ENCODE measurements around the gene ARHGEF7. TPM values are rescaled to one million over a fixed set of nuclear protein-coding genes. Genes with fewer than 3 reads are reported as not detected.

ARHGEF7 gene
- total RNA-seq, 1 experiment from 2014 or later = 46.2 TPM

GRCh38 chr13:111275382-111275781 is 160.3 kb downstream of the ARHGEF7 start:
- no peak for ATAC-seq
- ChIA-PET CTCF (no interaction called here), RAD21 (ENCODE audit: low non-redundant PET in 1 of 2, low total read pairs in 2 of 2, uncharacterized antibody in 2 of 2, unreplicated experiment in 2 of 2) (no interaction called here), POLR2A (no interaction called here)
- H3K9me2 ChIP-seq (ENCODE audit: insufficient read depth) = no peaks in the 10 kb centered on the region
- intact Hi-C loops (cut with micrococcal nuclease) = no loop called here
- H3K27ac ChIP-seq (ENCODE audit: low read depth, low read length) = no peak overlapping the region
- H3K4me3 ChIP-seq (replicated peaks in 1 of 2; ENCODE audit: low read depth in 1 of 2, low read length in 2 of 2) = no peak overlapping the region
- no peak overlapping the region for H2AFZ ChIP-seq (ENCODE audit: low read depth, low read length, poor library complexity, severe bottlenecking)
- H3K4me1 ChIP-seq (ENCODE audit: control insufficient read depth in 1 of 2, insufficient read depth in 2 of 2, low read length in 2 of 2) = no peaks in the 10 kb centered on the region
- no peak overlapping the region for H3K4me2 ChIP-seq (ENCODE audit: low read length)
- no peaks in the 10 kb centered on the region for H4K20me1 ChIP-seq (ENCODE audit: insufficient read depth)
- DNase-seq (ENCODE audit: low read depth, low spot score) = no peak
- no peaks in the 10 kb centered on the region for H3K27me3 ChIP-seq (ENCODE audit: insufficient read depth, low read length)
- peaks cover 2 to 27% of the 10 kb centered on the region in 2 experiments for H3K36me3 ChIP-seq (ENCODE audit: control insufficient read depth in 1 of 2, insufficient read depth in 2 of 2, low read length in 2 of 2)
- BruUV-seq (replicated peaks) = no TSS peak
- no peak overlapping the region for H3K9ac ChIP-seq (ENCODE audit: low read length)
- no peak for TF ChIP-seq POLR2A (IDR thresholded peaks at IDR 0.05; ENCODE audit: borderline replicate concordance, extremely low read depth, insufficient read depth, insufficient read length)
- no peak for TF ChIP-seq RAD21 (IDR thresholded peaks at IDR 0.05; ENCODE audit: low read depth)
- no peak for TF ChIP-seq JUND (IDR thresholded peaks at IDR 0.05)
- no peak for TF ChIP-seq YY1 (IDR thresholded peaks at IDR 0.05; ENCODE audit: extremely low read depth, insufficient replicate concordance, low read depth, low read length)
- no peak for TF ChIP-seq REST (IDR thresholded peaks at IDR 0.05; ENCODE audit: low read depth)
- no peak for TF ChIP-seq ZBTB33 (IDR thresholded peaks at IDR 0.05; ENCODE audit: extremely low read depth, insufficient replicate concordance, low read length)
- TF ChIP-seq POLR2AphosphoS5 (IDR thresholded peaks at IDR 0.05; ENCODE audit: low read depth, low read length) = no peak
- TF ChIP-seq SP1 (IDR thresholded peaks at IDR 0.05; ENCODE audit: low read depth) = no peak
- no peak for TF ChIP-seq ELF1 (IDR thresholded peaks at IDR 0.05; ENCODE audit: borderline replicate concordance, low read depth)
- no peak for TF ChIP-seq CTCF (IDR thresholded peaks at IDR 0.05 in 2 of 3, conservative IDR thresholded peaks at IDR 0.05 in 1 of 3; ENCODE audit: borderline replicate concordance in 1 of 3, insufficient read depth in 1 of 3, low read depth in 2 of 3, low read length in 2 of 3)
- H3K79me2 ChIP-seq (ENCODE audit: insufficient read depth, low read length) = peaks cover 5% of the 10 kb centered on the region; the same call in 1 of the 2 replicates
- no peaks in the 10 kb centered on the region for H3K9me3 ChIP-seq (ENCODE audit: control insufficient read depth in 1 of 2, insufficient read depth in 1 of 2, low read depth in 1 of 2, low read length in 2 of 2)
